ENCODE results near the gene EGR4. TPM values are rescaled to one million over a fixed set of nuclear protein-coding genes. Genes with fewer than 3 reads are reported as not detected.

EGR4 gene
- total RNA-seq, 4 donors from 2014 or later = not detected

DNA sequence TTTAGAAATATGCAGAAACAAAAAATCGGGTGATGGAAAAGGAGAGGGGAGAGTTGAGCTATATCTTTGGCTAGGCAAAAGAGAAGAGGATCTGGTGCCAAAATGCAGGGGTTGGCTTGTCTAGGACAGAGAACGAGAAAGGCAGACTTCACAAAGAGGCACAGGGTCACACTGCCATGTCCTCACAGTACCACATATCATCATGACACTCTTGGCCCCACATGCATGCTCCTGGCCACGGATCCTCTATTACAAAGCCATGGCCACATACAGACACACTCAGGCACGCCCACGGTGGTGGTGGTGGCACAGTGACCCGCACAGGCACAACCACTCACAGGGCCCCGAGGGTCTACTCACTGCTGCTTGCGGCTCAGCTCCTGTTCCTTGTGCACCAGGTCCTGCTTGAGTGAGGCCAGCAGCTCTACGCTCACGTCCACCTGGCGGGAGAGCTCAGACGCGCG, 24.9 kb downstream of the EGR4 start:
- DNase-seq = no peak
- no peak overlapping the region for H3K4me3 ChIP-seq
- no peaks in the 10 kb centered on the region for H3K36me3 ChIP-seq
- H3K27me3 ChIP-seq = no peaks in the 10 kb centered on the region
- TF ChIP-seq CTCF (IDR thresholded peaks at IDR 0.05) (no peak), POLR2A (IDR thresholded peaks at IDR 0.05) (no peak)
- H3K9me3 ChIP-seq = no peaks in the 10 kb centered on the region
- no peak overlapping the region for H3K27ac ChIP-seq
- intact Hi-C loops (cut with DNase I; ENCODE audit: low total_unique reads) = no loop called here
- peaks cover 0 to 3% of the 10 kb centered on the region in 2 donors for H3K4me1 ChIP-seq

DNA sequence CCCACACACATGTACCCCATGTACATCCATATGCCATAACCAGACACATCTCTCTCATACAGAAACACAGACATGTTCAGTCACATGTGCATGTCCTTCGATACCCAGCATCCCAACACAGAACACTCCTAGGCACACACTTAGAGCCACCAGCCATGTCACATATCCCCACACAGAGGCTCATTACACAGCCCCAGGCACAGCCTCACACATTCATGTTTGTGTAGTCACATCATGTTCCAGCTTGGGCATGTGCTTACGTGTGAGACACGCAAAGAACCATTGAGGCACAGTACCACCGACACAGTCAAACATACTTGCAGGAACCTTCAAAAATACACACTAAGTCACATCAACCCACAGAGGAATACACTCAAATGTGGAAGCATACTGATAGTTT, 26.3 kb downstream of the EGR4 start:
- TF ChIP-seq CTCF (IDR thresholded peaks at IDR 0.05) = no peak
- TF ChIP-seq POLR2A (IDR thresholded peaks at IDR 0.05) = no peak
- DNase-seq = no peak
- Histone ChIP-seq H3K27ac (no peak overlapping the region), H3K36me3 (no peaks in the 10 kb centered on the region), H3K4me3 (no peak overlapping the region), H3K27me3 (no peaks in the 10 kb centered on the region), H3K9me3 (no peaks in the 10 kb centered on the region), H3K4me1 (peaks cover 0 to 3% of the 10 kb centered on the region in 2 donors)
- intact Hi-C loops (cut with DNase I; ENCODE audit: low total_unique reads) = no loop called here

DNA sequence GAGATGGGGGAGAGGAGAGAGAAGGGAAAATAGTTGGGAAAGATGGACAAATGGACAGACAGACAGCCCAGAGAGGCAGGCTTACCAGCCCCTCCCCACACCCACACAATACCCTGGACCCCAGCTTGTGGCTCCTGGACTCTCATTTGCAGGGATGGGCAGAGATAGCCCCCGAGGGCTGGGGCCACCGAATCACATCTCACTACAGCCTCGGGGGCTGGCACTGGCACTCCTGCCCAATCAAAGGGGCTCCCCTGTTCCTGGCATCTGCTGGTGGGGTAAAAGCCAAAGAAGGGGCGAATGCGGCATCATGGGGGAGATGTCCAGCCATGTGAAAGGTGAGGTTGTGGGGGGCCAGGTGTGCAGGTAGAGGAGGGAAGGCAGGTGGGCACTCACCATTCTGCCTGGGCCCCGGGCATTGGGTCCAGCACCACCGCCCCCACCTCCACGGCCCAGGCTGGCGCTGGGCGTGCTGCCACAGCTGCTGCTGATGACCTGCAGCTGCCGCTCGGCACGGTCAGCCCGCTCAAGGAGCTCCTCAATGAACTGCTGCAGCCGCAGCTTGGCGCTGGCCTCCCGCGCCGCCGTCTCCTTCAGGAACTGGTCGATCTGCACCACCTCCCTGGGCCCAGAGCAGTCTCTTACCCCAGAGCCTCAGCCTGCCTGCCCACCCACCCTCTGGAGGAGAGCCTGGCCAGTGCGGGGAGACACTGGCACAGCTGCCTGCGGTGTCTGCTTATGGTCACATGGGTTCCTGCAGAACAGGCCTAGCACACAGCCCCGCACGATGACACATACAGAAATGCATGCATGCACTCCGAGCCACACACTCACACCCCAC, 27.1 kb downstream of the EGR4 start:
- Histone ChIP-seq H3K4me1 (peaks cover 0 to 3% of the 10 kb centered on the region in 2 donors), H3K4me3 (no peak overlapping the region), H3K27me3 (no peaks in the 10 kb centered on the region), H3K9me3 (no peaks in the 10 kb centered on the region), H3K36me3 (no peaks in the 10 kb centered on the region), H3K27ac (no peak overlapping the region)
- DNase-seq = no peak
- intact Hi-C loops (cut with DNase I; ENCODE audit: low total_unique reads) = no loop called here
- TF ChIP-seq POLR2A (IDR thresholded peaks at IDR 0.05) = no peak
- TF ChIP-seq CTCF (IDR thresholded peaks at IDR 0.05) = no peak

- Histone ChIP-seq H3K4me1 (peaks cover 0 to 3% of the 10 kb centered on the region in 2 donors), H3K27ac (no peak overlapping the region), H3K9me3 (no peaks in the 10 kb centered on the region), H3K27me3 (no peaks in the 10 kb centered on the region), H3K4me3 (no peak overlapping the region), H3K36me3 (no peaks in the 10 kb centered on the region)
- DNase-seq = no peak
- intact Hi-C loops (cut with DNase I; ENCODE audit: low total_unique reads) = no loop called here
- TF ChIP-seq CTCF (IDR thresholded peaks at IDR 0.05) = no peak
- TF ChIP-seq POLR2A (IDR thresholded peaks at IDR 0.05) = no peak
Observed at GRCh38 chr2:73265298-73266060, 27.9 kb downstream of the EGR4 start.

DNA sequence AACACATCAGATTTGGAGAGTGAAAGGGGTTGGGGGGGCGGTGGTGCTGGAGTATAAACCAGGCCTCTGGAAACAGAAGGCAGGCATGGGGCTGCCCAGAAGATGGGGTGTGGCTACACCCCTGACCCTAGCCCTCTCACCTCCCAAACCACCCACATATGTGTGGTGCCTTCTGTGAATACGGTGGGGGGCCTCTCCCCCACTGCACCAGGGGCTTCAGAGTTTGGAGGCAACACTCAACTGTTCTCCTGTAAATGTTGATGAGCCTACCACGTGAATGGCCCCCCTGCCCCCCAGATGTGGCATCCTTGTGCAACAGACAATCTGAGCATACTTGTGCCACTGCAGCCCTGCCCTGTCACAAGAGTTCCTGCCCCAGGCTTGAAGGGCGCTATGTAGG, 28.6 kb downstream of the EGR4 start:
- DNase-seq = no peak
- no peaks in the 10 kb centered on the region for H3K36me3 ChIP-seq
- no peaks in the 10 kb centered on the region for H3K9me3 ChIP-seq
- intact Hi-C loops (cut with DNase I; ENCODE audit: low total_unique reads) = no loop called here
- H3K27me3 ChIP-seq = no peaks in the 10 kb centered on the region
- peaks cover 0 to 3% of the 10 kb centered on the region in 2 donors for H3K4me1 ChIP-seq
- H3K4me3 ChIP-seq = no peak overlapping the region
- no peak overlapping the region for H3K27ac ChIP-seq
- TF ChIP-seq CTCF (IDR thresholded peaks at IDR 0.05) (no peak), POLR2A (IDR thresholded peaks at IDR 0.05) (no peak)

Data from uterus (tissue), 4 donors.